Activated CD4-positive, alpha-beta T cell treated with anti-CD3 and anti-CD28 coated beads, Interleukin-10, Interleukin-2, amounts not matched to agents 100 ng/mL and 50 ng/mL, durations not matched to agents 16 hours and 8 hours (primary cell): ENCODE measurements around the gene STPG3.
"Not testable (repeated sequence)": the region's sequence is repeated elsewhere in the genome, so short reads cannot be mapped to it uniquely, and the experiment has no call there.

Experiments used
- DNase-seq: peaks from one replicate; pipeline ENCODE4 v3.0.0-alpha.2; 2020

The STPG3 gene

DNA sequence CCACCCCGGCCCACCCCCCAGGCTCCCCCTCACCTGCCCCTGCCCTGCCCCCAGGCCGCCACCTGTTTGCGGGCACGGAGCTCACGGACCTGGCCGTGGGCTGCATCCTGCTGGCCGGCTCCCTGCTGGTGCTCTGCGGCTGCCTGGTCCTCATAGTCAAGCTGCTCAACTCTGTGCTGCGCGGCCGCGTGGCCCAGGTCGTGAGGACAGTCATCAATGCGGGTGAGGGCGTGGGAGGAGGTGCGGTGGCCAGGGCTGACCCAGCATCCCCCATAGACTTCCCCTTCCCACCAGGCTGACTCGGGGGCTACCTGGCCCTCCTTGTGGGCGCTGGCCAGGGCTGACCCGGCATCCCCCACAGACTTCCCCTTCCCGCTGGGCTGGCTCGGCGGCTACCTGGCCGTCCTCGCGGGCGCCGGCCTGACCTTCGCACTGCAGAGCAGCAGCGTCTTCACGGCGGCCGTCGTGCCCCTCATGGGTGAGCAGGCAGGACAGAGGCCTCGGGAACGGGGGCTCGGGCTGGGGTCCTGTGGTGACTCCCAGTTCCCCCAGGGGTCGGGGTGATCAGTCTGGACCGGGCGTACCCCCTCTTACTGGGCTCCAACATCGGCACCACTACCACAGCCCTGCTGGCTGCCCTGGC, 16.9 kb upstream of the STPG3 start:
- no peak for DNase-seq

- no peak for DNase-seq
Observed at GRCh38 chr9:137234758-137235423, 16.2 kb upstream of the STPG3 start.

DNA sequence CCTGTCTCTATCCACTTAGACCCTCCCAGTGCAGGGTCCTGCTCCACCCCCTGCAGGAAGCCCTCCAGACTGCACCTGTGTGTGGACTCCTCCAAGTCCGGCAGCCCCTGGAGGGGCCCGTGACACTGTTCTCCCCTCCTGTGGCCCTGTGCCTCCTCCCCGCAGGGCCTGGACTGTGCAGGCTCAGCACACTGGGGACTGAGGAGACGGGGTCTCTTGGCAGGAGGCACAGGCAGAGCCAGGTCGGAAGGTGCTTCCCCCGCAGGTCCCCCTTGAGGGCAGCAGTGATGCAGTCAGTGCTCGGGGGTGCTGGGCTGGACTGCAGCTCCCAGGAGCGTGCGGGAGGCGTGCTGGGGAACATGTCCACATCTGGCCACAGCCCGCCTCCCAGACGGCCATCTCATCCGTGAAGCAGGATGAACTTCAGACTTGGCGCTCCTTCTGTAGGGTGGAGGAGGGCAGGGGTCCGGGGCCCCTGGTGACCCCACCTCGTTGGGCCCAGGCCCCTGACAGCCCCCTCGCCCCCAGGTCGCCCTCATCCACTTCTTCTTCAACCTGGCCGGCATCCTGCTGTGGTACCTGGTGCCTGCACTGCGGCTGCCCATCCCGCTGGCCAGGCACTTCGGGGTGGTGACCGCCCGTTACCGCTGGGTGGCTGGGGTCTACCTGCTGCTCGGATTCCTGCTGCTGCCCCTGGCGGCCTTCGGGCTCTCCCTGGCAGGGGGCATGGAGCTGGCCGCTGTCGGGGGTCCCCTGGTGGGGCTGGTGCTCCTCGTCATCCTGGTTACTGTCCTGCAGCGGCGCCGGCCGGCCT, 15.5 kb upstream of the STPG3 start:
- no peak for DNase-seq

- peak; percentile 93 for DNase-seq
Observed at GRCh38 chr9:137236238-137236935, 14.7 kb upstream of the STPG3 start.

- DNase-seq, result no peak
Observed at GRCh38 chr9:137236936-137237421, 14.1 kb upstream of the STPG3 start.

- DNase-seq, result no peak
Observed at GRCh38 chr9:137237759-137238726, 13.0 kb upstream of the STPG3 start.

- not testable (repeated sequence) for DNase-seq
Observed at GRCh38 chr9:137239541-137240200, 11.4 kb upstream of the STPG3 start.

DNA sequence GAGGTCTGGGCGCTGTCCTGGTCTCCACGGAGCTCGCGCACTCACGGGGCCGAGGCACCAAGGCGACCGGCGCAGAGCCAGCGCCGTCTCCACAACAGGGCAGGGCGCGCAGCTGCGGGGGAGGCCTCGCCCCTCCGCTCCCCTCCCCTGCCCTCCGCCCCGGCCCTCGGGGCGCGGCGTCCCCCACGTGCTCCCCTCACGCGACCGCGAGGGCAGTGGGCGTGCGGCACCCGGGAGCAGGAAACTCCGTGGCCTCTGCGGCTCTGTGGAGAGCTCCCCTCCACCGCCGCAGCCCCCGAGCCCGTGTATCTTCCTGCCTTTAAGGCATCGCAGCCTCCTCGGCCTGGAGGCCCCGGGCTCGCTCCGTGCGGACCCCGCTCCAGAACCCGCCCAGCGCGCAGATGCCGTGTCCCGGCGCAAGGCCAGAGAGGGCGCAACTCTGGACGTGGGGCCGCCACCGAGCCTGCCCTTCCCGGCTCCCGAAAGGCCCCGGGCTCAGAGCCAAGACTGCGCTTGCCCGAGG, 10.7 kb upstream of the STPG3 start:
- peak; percentile 76 for DNase-seq

DNA sequence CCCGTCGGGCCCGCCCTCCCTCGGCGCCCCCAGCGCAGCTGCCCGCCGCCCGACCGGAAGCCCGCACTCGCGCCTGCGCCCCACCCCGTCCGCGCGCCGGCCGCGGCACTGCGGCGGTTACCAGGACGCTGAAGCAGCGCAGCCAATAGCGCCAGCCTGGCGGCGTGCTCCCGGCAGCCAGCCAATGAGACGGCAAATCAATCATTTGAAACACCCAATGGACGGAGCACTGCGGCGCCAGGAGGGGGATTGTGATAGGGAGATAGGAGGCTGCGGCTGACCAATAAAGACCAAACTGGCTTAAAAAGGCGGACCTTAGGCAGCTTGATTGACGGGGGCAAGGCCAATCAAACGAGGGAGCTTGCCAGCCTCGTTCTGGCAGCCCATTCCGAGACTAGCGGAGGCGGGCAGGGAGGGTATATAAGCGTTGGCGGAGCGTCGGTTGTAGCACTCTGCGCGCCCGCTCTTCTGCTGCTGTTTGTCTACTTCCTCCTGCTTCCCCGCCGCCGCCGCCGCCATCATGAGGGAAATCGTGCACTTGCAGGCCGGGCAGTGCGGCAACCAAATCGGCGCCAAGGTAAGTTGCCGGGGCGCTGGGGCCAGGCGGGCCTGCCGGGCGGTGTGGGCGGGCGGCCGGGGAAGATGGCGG, 10.1 kb upstream of the STPG3 start, which contains the start of gene TUBB4B:
Gene TUBB4B, plus strand, starts transcription at position 447 of the 649 bp plus-strand sequence. Its CDS starts 74 bp downstream, at position 521.
- peak; percentile 100 for DNase-seq

- peak; percentile 69 for DNase-seq
Observed at GRCh38 chr9:137241490-137242268, 9.4 kb upstream of the STPG3 start.

DNA sequence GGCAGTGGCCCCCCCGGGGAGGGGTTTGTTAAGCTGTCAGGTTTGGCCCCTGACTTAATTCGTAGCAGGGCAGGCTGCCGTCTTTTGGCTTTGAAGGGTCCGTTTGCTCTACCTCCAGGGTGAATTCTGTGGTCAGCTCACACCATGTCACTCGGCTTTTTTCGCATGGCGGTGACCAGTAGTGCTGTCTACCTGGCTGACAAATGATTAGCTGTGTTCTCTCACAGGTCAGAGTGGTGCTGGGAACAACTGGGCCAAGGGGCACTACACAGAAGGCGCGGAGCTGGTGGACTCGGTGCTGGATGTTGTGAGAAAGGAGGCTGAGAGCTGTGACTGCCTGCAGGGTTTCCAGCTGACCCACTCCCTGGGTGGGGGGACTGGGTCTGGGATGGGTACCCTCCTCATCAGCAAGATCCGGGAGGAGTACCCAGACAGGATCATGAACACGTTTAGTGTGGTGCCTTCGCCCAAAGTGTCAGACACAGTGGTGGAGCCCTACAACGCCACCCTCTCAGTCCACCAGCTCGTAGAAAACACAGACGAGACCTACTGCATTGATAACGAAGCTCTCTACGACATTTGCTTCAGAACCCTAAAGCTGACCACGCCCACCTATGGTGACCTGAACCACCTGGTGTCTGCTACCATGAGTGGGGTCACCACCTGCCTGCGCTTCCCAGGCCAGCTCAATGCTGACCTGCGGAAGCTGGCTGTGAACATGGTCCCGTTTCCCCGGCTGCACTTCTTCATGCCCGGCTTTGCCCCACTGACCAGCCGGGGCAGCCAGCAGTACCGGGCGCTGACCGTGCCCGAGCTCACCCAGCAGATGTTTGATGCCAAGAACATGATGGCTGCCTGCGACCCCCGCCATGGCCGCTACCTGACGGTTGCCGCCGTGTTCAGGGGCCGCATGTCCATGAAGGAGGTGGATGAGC, 8.6 kb upstream of the STPG3 start:
- DNase-seq, result no peak

- DNase-seq, result not testable (repeated sequence)
Observed at GRCh38 chr9:137243266-137243625, 7.8 kb upstream of the STPG3 start.

GRCh38 chr9:137243626-137244485, 7.2 kb upstream of the STPG3 start:
- peak; percentile 44 for DNase-seq

DNA sequence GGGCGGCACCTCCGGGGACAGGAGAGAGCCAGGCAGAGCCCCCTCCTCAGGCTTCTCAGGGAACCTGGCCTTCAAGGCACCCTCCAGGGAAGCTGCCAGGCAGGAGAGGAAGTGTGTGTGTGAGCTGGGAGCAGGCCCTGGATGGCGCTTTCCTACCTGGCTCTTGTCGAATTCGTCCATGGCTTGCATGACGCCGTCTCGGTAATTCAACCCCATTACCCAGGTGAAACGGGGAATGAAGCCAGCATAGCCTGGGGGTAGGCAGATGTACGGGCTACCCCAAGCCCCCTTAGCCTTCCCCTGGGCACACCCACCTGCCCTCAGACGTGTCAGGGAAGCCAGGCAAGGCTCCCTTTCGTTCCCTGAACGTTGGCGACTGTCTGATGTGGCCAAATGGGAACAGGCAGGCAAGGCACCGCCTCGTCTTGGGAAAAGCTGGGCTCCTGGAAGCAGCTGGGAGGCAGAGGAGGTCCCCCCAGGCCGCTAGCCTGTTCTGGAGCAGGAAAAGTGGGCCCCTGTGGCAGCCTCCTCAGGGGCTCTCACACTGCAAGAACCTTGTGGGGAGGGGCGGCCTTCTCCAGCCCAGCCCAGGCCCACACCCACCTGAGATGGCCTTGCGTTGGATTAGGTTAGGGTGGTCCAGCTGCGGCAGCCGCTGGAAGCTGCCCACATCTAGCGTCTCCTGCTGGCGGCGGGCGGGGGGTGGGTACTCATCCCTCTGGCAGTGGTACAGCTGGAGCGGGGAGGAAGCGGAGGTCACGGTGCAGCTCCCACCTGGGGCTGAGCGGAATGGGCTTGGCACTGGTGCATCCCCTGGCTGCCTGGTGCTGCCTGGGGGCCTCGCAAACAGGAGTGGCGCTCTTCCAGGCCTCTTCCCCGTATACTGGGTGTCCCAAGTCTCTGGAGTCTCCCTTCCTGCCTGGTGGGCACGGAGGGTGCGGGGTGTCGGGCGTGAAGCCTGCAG, 6.3 kb upstream of the STPG3 start:
- DNase-seq, result no peak

- no peak for DNase-seq
Observed at GRCh38 chr9:137245450-137246421, 5.3 kb upstream of the STPG3 start.
